GM10266 (cell line): ENCODE results near the gene EPS15.
"Not testable (repeated sequence)": the region's sequence is repeated elsewhere in the genome, so short reads cannot be mapped to it uniquely, and the experiment has no call there.

Experiments used
- DNase-seq: peaks from one replicate; pipeline ENCODE4 v3.0.0; 2012; ENCODE audit errors: extremely low spot score
- TF ChIP-seq, protein P1 (sequence below): IDR thresholded peaks from 2 replicates; pipeline ENCODE4 v1.5.1; 2012; ENCODE audit warnings: mild to moderate bottlenecking, low read depth; ENCODE audit not compliant: control insufficient read depth, insufficient read depth; ENCODE audit errors: missing control alignments

EPS15 gene

GRCh38 chr1:51415963-51416362 is 103.1 kb downstream of the EPS15 start:
- TF ChIP-seq, protein P1, sequence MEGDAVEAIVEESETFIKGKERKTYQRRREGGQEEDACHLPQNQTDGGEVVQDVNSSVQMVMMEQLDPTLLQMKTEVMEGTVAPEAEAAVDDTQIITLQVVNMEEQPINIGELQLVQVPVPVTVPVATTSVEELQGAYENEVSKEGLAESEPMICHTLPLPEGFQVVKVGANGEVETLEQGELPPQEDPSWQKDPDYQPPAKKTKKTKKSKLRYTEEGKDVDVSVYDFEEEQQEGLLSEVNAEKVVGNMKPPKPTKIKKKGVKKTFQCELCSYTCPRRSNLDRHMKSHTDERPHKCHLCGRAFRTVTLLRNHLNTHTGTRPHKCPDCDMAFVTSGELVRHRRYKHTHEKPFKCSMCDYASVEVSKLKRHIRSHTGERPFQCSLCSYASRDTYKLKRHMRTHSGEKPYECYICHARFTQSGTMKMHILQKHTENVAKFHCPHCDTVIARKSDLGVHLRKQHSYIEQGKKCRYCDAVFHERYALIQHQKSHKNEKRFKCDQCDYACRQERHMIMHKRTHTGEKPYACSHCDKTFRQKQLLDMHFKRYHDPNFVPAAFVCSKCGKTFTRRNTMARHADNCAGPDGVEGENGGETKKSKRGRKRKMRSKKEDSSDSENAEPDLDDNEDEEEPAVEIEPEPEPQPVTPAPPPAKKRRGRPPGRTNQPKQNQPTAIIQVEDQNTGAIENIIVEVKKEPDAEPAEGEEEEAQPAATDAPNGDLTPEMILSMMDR = no peak
- no peak for DNase-seq

- no peak for DNase-seq
- TF ChIP-seq, protein P1 = no peak
Observed at GRCh38 chr1:51414811-51415210, 104.3 kb downstream of the EPS15 start.

- DNase-seq = not testable (repeated sequence)
Observed at GRCh38 chr1:51411820-51412219, 107.2 kb downstream of the EPS15 start.

DNA sequence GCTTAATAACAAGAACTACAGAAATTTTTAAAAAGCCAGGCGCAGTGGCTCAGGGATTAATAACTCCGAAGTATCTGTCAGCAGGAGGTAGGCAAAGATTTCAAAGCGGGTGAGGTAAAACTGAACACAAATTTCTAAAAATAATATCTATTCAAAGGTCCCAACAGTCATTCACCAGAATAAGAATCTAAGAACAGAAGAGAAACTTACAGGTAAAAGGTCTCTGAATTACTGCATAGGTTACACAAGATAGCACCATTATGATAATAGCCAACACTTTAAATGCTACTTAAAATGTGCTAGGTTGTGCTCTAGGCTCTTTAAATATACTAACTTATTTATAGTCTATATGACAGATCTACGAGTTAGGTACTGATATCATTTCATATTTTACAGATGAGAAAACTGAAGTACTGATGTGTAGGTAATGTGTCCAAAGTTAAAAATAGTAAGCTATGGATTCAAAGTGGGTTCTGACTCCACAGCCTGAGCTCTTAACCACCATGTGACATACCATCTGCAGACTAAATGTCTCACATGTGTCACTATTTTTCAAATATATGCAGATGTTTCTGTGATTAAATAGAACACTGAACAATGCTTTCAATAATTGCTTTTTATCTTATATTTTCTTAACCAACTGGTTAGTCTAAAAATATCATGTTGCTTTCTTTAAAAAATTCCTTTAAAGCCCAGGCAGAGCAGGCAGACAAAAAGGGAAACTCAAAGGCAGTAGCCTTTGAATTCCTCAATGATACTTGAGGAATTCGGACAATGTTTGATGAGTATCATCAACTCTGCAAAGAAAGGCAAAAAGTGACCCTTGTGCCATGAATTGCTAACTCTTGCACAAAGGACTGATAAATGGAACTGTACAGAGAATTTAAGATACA is 108.3 kb downstream of the EPS15 start:
- TF ChIP-seq, protein P1 = no peak
- DNase-seq = peak; percentile 18

- DNase-seq = peak; percentile 8
Observed at GRCh38 chr1:51409755-51410541, 109.1 kb downstream of the EPS15 start.

DNA sequence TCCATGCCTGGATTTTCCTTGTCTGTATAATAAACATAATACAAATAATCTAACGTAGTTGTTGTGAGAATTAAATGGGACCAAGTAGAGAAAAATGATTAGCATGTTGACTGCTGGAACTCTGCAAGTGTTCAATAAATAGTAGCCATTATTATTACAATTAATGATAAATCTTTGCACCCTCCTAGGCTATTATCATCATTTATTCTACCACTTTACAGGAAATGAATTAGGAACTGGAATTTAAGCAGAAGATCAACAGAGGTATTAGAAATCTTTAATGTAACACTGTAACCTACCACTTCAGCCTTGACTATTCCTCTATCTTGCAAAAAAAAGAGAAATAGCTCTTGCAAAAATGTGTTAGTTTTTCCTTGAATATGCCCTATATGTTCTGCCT is 126.8 kb downstream of the EPS15 start:
- DNase-seq = no peak
- TF ChIP-seq, protein P1 = no peak

DNA sequence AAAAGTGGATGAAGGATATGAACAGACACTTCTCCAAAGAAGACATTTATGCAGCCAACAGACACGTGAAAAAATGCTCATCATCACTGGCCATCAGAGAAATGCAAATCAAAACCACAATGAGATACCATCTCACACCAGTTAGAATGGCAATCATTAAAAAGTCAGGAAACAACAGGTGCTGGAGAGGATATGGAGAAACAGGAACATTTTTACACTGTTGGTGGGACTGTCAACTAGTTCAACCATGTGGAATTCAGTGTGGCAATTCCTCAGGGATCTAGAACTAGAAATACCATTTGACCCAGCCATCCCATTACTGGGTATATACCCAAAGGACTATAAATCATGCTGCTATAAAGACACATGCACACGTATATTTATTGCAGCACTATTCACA is 128.4 kb downstream of the EPS15 start:
- not testable (repeated sequence) for DNase-seq

DNA sequence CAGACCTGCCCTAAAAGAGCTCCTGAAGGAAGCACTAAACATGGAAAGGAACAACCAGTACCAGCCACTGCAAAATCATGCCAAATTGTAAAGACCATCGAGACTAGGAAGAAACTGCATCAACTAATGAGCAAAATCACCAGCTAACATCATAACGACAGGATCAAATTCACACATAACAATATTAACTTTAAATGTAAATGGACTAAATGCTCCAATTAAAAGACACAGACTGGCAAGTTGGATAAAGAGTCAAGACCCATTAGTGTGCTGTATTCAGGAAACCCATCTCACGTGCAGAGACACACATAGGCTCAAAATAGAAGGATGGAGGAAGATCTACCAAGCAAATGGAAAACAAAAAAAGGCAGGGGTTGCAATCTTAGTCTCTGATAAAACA is 131.8 kb downstream of the EPS15 start:
- not testable (repeated sequence) for DNase-seq

GRCh38 chr1:51386259-51386658 is 132.8 kb downstream of the EPS15 start:
- DNase-seq = not testable (repeated sequence)

DNA sequence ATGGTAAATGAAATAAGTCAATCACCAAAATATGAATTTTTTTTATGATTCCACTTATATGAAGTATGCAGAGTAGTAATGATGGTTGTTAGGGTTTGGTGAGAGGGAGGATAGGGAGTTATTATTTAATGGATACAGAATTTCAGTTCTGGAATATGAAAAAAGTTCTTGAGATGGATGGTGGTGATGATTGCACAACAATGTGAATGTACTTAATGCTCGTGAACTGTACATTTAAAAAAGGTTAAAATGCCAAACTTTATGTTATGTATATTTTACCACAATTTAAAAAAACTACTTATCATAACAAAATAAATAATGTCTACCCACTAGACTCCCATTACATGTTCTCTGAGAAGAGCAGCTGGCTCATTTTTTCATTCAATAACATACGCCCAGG is 133.3 kb downstream of the EPS15 start:
- TF ChIP-seq, protein P1 = no peak
- no peak for DNase-seq
